Stimulated activated effector memory CD8-positive, alpha-beta T cell treated with anti-CD3 and anti-CD28 coated beads, Interleukin-12 subunit alpha, Interleukin-12 subunit beta, amount 100 ng/mL, for 72 hours (primary cell): ENCODE measurements around the gene OR8B4.
"Not testable (repeated sequence)": the region's sequence is repeated elsewhere in the genome, so short reads cannot be mapped to it uniquely, and the experiment has no call there.

ENCODE experiments used
- ATAC-seq: fragments of 150-1000 bp; cut with Tn5 transposase; 2 replicates; pipeline ENCODE4 v1.10.0; 2021
- DNase-seq, 2 donors: peaks; one replicate each; pipeline ENCODE4 v3.0.0; 2021 to 2022; ENCODE audit warnings: low spot score in 2 of 2
- H3K27ac Mint-ChIP-seq: one replicate; pipeline ENCODE4 v1.8.0; 2022; ENCODE audit warnings: mild to moderate bottlenecking, mixed read lengths
- H3K36me3 Mint-ChIP-seq: one replicate; pipeline ENCODE4 v1.8.0; 2022; ENCODE audit warnings: mild to moderate bottlenecking, mixed read lengths
- H3K4me1 Mint-ChIP-seq: one replicate; pipeline ENCODE4 v1.8.0; 2022; ENCODE audit warnings: mixed read lengths
- H3K4me3 Mint-ChIP-seq: one replicate; pipeline ENCODE4 v1.8.0; 2022; ENCODE audit warnings: mild to moderate bottlenecking, mixed read lengths
- H3K9me3 Mint-ChIP-seq: one replicate; pipeline ENCODE4 v1.8.0; 2022; ENCODE audit warnings: mixed read lengths

OR8B4 gene

GRCh38 chr11:124424384-124424921 is at the start of gene OR8B4:
TSS of gene OR8B4 (minus strand) at chr11:124424871. CDS start at chr11:124424871, 0 bp downstream.
- peaks cover under 1% of the 10 kb centered on the region for H3K9me3 Mint-ChIP-seq
- DNase-seq (no peak), ATAC-seq (no peak)
- H3K4me1 Mint-ChIP-seq = no peaks in the 10 kb centered on the region
- H3K4me3 Mint-ChIP-seq = no peak within 1 kb of the TSS
- no peak within 1 kb of the TSS for H3K27ac Mint-ChIP-seq
- H3K36me3 Mint-ChIP-seq = no peaks in the 10 kb centered on the region

GRCh38 chr11:124474079-124474478 is 49.4 kb upstream of the OR8B4 start:
- Mint-ChIP-seq H3K9me3 (peaks cover 3% of the 10 kb centered on the region), H3K27ac (no peak overlapping the region), H3K36me3 (no peaks in the 10 kb centered on the region), H3K4me3 (no peak overlapping the region), H3K4me1 (no peaks in the 10 kb centered on the region)
- DNase-seq (no peak), ATAC-seq (no peak)

DNA sequence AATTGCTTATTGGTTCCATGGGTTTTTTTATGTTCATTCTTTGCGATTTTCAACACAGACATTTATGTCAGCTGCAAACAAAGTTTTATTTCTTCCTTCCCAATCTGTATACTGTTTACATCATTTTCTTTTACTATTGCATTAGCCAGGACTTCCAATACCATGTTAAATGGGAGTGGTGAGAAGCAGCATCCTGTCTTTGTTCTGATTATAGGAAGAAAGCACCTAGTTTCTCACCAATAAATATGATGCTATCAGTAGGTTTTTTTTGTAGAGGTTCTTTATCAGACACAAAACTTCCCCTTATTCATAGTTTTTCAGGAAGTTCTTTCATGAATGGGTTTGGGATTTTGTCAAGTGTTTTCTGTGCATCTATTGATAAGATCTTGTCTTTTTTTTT is 48.8 kb upstream of the OR8B4 start:
- ATAC-seq (no peak), DNase-seq (no peak)
- Mint-ChIP-seq H3K4me1 (no peaks in the 10 kb centered on the region), H3K36me3 (no peaks in the 10 kb centered on the region), H3K4me3 (no peak overlapping the region), H3K27ac (no peak overlapping the region), H3K9me3 (peaks cover 3% of the 10 kb centered on the region)

GRCh38 chr11:124470561-124471227 is 46.0 kb upstream of the OR8B4 start:
- Mint-ChIP-seq H3K36me3 (no peaks in the 10 kb centered on the region), H3K27ac (no peak overlapping the region), H3K9me3 (no peaks in the 10 kb centered on the region), H3K4me1 (no peaks in the 10 kb centered on the region), H3K4me3 (no peak overlapping the region)
- ATAC-seq (no peak), DNase-seq (no peak)

GRCh38 chr11:124467381-124467927 is 42.8 kb upstream of the OR8B4 start:
- DNase-seq (no peak), ATAC-seq (no peak)
- H3K9me3 Mint-ChIP-seq = no peaks in the 10 kb centered on the region
- H3K4me1 Mint-ChIP-seq = no peaks in the 10 kb centered on the region
- no peaks in the 10 kb centered on the region for H3K36me3 Mint-ChIP-seq
- H3K27ac Mint-ChIP-seq = no peak overlapping the region
- no peak overlapping the region for H3K4me3 Mint-ChIP-seq

DNA sequence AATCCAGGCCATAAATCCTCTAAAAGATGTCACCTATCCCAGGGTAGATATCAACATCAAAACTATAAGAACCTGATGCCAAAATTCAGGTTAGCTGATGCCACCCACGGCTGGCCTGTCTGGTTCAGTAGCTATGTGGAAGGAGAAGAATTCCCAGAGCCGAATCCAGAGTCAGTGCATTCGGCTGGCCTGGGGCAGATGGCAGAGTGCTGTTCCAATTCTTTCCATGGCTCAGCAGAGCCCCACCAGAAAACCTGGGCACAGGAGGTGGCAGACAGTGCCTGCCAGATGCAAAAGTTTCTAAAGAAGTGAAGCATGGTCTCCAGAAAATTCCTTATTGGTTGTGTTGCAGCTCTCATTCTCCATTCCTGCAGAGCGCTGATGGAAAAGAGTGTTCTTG is 40.7 kb upstream of the OR8B4 start:
- Mint-ChIP-seq H3K4me3 (no peak overlapping the region), H3K9me3 (no peaks in the 10 kb centered on the region), H3K4me1 (no peaks in the 10 kb centered on the region), H3K27ac (no peak overlapping the region), H3K36me3 (no peaks in the 10 kb centered on the region)
- no peak for ATAC-seq
- DNase-seq = no peak

DNA sequence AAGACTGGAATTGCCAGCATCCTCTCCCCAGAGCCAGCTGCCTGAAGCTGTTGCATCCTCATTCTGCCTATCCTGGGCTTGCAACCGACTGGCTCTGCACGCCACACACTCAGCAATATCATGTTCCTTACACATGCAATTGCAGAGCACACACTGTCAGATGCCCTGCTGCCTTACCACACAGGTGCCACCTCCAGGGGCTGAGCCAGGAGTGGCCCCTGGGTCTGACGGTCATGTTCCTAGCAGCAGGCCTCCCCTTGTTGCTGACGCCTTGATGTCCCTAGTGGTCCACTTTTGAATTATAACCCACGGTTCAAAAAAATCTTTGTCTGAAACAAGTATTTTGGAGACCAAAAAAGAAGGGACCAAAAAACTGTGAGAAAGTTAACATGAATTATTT is 39.3 kb upstream of the OR8B4 start:
- Mint-ChIP-seq H3K36me3 (no peaks in the 10 kb centered on the region), H3K4me1 (no peaks in the 10 kb centered on the region), H3K9me3 (no peaks in the 10 kb centered on the region), H3K27ac (no peak overlapping the region), H3K4me3 (no peak overlapping the region)
- no peak for DNase-seq
- no peak for ATAC-seq

GRCh38 chr11:124463324-124463723 is 38.7 kb upstream of the OR8B4 start:
- no peak for ATAC-seq
- DNase-seq = no peak
- Mint-ChIP-seq H3K4me3 (no peak overlapping the region), H3K9me3 (no peaks in the 10 kb centered on the region), H3K27ac (no peak overlapping the region), H3K4me1 (no peaks in the 10 kb centered on the region), H3K36me3 (no peaks in the 10 kb centered on the region)

GRCh38 chr11:124460459-124460858 is 35.8 kb upstream of the OR8B4 start:
- H3K4me3 Mint-ChIP-seq = no peak overlapping the region
- DNase-seq = no peak
- no peaks in the 10 kb centered on the region for H3K9me3 Mint-ChIP-seq
- ATAC-seq = no peak
- no peaks in the 10 kb centered on the region for H3K36me3 Mint-ChIP-seq
- no peaks in the 10 kb centered on the region for H3K4me1 Mint-ChIP-seq
- no peak overlapping the region for H3K27ac Mint-ChIP-seq

- H3K27ac Mint-ChIP-seq, ATAC-seq, H3K4me1 Mint-ChIP-seq, H3K36me3 Mint-ChIP-seq, DNase-seq, H3K9me3 Mint-ChIP-seq, H3K4me3 Mint-ChIP-seq: not testable (repeated sequence)
Measured at GRCh38 chr11:124459379-124459778, 34.7 kb upstream of the OR8B4 start.

DNA sequence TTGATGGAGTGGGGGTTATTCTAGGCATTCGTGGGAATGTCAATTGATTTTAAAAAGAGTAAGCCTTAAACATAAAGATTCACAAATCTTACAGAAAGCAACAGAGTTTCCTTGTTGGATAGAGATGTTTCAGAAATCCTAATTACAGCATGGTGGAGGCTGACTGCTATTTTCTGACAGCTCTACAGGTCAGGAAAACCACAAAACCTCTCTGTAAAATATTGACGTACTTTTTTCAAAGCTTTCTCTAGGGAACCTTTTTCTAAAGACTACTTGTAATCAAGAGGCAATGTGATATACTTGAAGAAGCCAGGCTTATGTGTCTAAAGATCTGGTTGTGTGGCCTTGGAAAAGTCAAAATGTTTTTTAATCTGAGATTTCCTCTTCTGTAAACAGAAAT is 29.9 kb upstream of the OR8B4 start:
- H3K9me3 Mint-ChIP-seq = peaks cover 3% of the 10 kb centered on the region
- H3K4me1 Mint-ChIP-seq = no peaks in the 10 kb centered on the region
- no peak overlapping the region for H3K27ac Mint-ChIP-seq
- no peak overlapping the region for H3K4me3 Mint-ChIP-seq
- no peak for DNase-seq
- H3K36me3 Mint-ChIP-seq = no peaks in the 10 kb centered on the region
- no peak for ATAC-seq

GRCh38 chr11:124446916-124447315 is 22.2 kb upstream of the OR8B4 start:
- H3K4me1 Mint-ChIP-seq = no peaks in the 10 kb centered on the region
- H3K27ac Mint-ChIP-seq = no peak overlapping the region
- H3K4me3 Mint-ChIP-seq = no peak overlapping the region
- peaks cover 3% of the 10 kb centered on the region for H3K9me3 Mint-ChIP-seq
- no peaks in the 10 kb centered on the region for H3K36me3 Mint-ChIP-seq
- no peak for DNase-seq
- ATAC-seq = no peak

DNA sequence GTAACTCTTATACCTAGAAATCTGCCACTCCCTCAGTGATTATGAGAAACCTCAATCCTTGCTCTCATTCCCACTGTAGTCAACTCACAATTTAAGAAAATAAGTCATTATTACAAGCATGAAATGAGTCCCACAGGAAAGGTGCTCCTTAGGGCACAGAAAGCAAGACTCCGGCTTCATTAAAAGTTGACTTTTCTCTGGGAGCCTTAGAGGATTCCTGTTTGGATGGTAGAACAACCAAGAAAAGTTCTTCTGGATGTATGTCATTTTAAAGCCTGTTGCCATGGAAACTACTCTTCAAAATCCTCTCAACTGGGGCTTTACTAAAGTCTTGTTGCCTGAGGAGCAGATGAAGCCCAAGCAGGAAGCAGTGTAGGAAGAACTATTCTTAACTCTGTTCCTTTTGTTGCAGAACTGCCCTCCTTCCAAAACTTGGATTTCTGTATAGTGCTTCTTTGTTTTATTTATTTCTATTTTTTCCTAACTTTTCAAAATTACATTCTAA is 21.0 kb upstream of the OR8B4 start, which contains the start of gene OR8B8:
Gene OR8B8, minus strand, starts transcription at position 51 of the 505 bp plus-strand sequence. CDS start 4,611 bp downstream, outside the sequence.
- H3K27ac Mint-ChIP-seq = no peak within 1 kb of the TSS
- no peaks in the 10 kb centered on the region for H3K36me3 Mint-ChIP-seq
- ATAC-seq (no peak), DNase-seq (no peak)
- no peaks in the 10 kb centered on the region for H3K4me1 Mint-ChIP-seq
- no peaks in the 10 kb centered on the region for H3K9me3 Mint-ChIP-seq
- no peak within 1 kb of the TSS for H3K4me3 Mint-ChIP-seq

DNA sequence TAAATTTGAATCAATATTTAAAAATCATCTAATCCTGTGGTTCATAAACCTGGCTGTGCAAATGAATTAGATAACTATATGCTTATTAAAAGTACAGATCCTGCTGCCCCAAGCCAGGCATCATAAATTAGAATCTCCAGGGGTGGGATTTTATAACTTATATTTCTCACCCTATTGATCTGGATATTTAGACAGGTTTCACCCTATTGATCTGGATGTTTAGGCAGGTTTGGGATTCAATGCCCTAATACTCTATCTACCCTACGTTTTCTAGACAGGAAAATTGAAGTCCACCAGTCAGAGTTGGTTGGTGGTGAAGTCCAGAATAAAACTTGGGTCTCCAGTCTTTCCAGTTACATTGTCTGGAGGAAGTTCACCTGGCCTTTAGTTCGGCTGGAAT is 18.2 kb upstream of the OR8B4 start:
- no peak overlapping the region for H3K4me3 Mint-ChIP-seq
- no peaks in the 10 kb centered on the region for H3K4me1 Mint-ChIP-seq
- H3K27ac Mint-ChIP-seq = no peak overlapping the region
- ATAC-seq = no peak
- H3K36me3 Mint-ChIP-seq = no peaks in the 10 kb centered on the region
- DNase-seq = no peak
- no peaks in the 10 kb centered on the region for H3K9me3 Mint-ChIP-seq

- no peak for ATAC-seq
- H3K4me3 Mint-ChIP-seq = no peak overlapping the region
- H3K9me3 Mint-ChIP-seq = no peaks in the 10 kb centered on the region
- DNase-seq = no peak
- H3K36me3 Mint-ChIP-seq = no peaks in the 10 kb centered on the region
- no peak overlapping the region for H3K27ac Mint-ChIP-seq
- no peaks in the 10 kb centered on the region for H3K4me1 Mint-ChIP-seq
Measured at GRCh38 chr11:124442442-124442841, 17.8 kb upstream of the OR8B4 start.

DNA sequence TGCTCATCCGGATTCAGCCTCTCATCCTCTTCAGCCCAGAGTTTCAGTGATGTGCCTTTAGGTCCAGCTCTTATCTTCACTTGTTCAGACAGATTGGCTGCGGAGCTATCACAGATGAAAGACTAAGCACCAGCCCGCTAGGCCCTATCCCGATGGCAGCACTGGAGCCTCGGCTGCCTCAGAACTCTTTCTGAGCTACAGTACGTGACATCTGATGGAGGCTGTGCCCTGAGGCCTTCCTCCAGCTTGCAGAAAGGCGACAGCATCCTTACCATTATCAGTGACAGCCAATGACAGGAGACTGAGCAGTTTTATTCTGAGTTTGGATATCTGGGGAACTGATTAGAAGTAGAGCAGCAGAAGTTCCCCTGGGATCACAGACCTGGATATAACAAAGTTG is 16.8 kb upstream of the OR8B4 start:
- Mint-ChIP-seq H3K27ac (no peak overlapping the region), H3K4me3 (no peak overlapping the region), H3K9me3 (no peaks in the 10 kb centered on the region), H3K4me1 (no peaks in the 10 kb centered on the region), H3K36me3 (no peaks in the 10 kb centered on the region)
- no peak for DNase-seq
- no peak for ATAC-seq
